H9 (cell line): ENCODE data around the gene UQCC2. TPM values are rescaled to one million over a fixed set of nuclear protein-coding genes. Genes with fewer than 3 reads are reported as not detected.

Source experiments
- DNase-seq: peaks from one replicate; pipeline ENCODE4 v3.0.0-alpha.2; 2017
- H2AFZ ChIP-seq: one replicate; pipeline ENCODE4 v1.6.1; 2013; ENCODE audit warnings: mild to moderate bottlenecking, low read length, control low read depth, moderate library complexity
- H2AK5ac ChIP-seq: 2 replicates; pipeline ENCODE4 v1.6.1; 2013; ENCODE audit warnings: low read length, control low read depth, mixed read lengths; ENCODE audit not compliant: insufficient read length
- H2BK120ac ChIP-seq: one replicate; pipeline ENCODE4 v1.6.1; 2013; ENCODE audit warnings: low read depth, mild to moderate bottlenecking, low read length, control low read depth, inconsistent platforms; ENCODE audit not compliant: poor library complexity, severe bottlenecking
- H2BK12ac ChIP-seq: 2 replicates; pipeline ENCODE4 v1.6.1; 2013; ENCODE audit warnings: low read length, control low read depth, mixed read lengths, low read depth; ENCODE audit not compliant: insufficient read length
- H2BK15ac ChIP-seq: 2 replicates; pipeline ENCODE4 v1.6.1; 2013; ENCODE audit warnings: low read depth, low read length, control low read depth
- H2BK20ac ChIP-seq: one replicate; pipeline ENCODE4 v1.6.1; 2013; ENCODE audit warnings: low read depth, mild to moderate bottlenecking, low read length, control low read depth, inconsistent platforms; ENCODE audit not compliant: poor library complexity, severe bottlenecking
- H2BK5ac ChIP-seq: 2 replicates; pipeline ENCODE4 v1.6.1; 2013; ENCODE audit warnings: low read length, control low read depth, mixed read lengths; ENCODE audit not compliant: insufficient read length
- H3K14ac ChIP-seq: 2 replicates; pipeline ENCODE4 v1.6.1; 2013; ENCODE audit warnings: low read length, control low read depth; ENCODE audit not compliant: insufficient read depth
- H3K18ac ChIP-seq: 2 replicates; pipeline ENCODE4 v1.6.1; 2013; ENCODE audit warnings: low read depth, mild to moderate bottlenecking, mixed read lengths, low read length, control low read depth; ENCODE audit not compliant: insufficient read length
- H3K23ac ChIP-seq: 2 replicates; pipeline ENCODE4 v1.6.1; 2013; ENCODE audit warnings: low read length, control low read depth, mixed read lengths, low read depth; ENCODE audit not compliant: insufficient read length
- H3K23me2 ChIP-seq: 2 replicates; pipeline ENCODE4 v1.6.1; 2013; ENCODE audit warnings: low read depth, mild to moderate bottlenecking, mixed read lengths, low read length, control low read depth; ENCODE audit not compliant: insufficient read length, poor library complexity, severe bottlenecking
- H3K27ac ChIP-seq: 2 replicates; pipeline ENCODE4 v1.5.1; 2013; ENCODE audit warnings: low read length, control low read depth, mixed read lengths, low read depth; ENCODE audit not compliant: insufficient read length
- H3K27me3 ChIP-seq: 2 replicates; pipeline ENCODE4 v1.6.1; 2013; ENCODE audit warnings: low read length, control low read depth, inconsistent platforms; ENCODE audit not compliant: insufficient read depth
- H3K4ac ChIP-seq: 2 replicates; pipeline ENCODE4 v1.6.1; 2013; ENCODE audit warnings: low read depth, mild to moderate bottlenecking, control low read depth, inconsistent platforms, low read length, moderate library complexity
- H3K4me1 ChIP-seq: 2 replicates; pipeline ENCODE4 v1.6.1; 2013; ENCODE audit warnings: low read length, control low read depth, inconsistent platforms; ENCODE audit not compliant: insufficient read depth
- H3K4me2 ChIP-seq: 2 replicates; pipeline ENCODE4 v1.6.1; 2013; ENCODE audit warnings: low read length, control low read depth, mixed read lengths; ENCODE audit not compliant: insufficient read length, insufficient read depth
- H3K56ac ChIP-seq: 2 replicates; pipeline ENCODE4 v1.6.1; 2013; ENCODE audit warnings: low read depth, mild to moderate bottlenecking, mixed read lengths, low read length, control low read depth; ENCODE audit not compliant: insufficient read length
- H3K79me1 ChIP-seq: 2 replicates; pipeline ENCODE4 v1.6.1; 2013; ENCODE audit warnings: low read depth, mild to moderate bottlenecking, moderate library complexity, low read length, control low read depth, inconsistent platforms; ENCODE audit not compliant: insufficient read depth, poor library complexity, severe bottlenecking
- H3K79me2 ChIP-seq: 2 replicates; pipeline ENCODE4 v1.6.1; 2013; ENCODE audit warnings: low read length, control low read depth, inconsistent platforms; ENCODE audit not compliant: insufficient read depth
- H3K9ac ChIP-seq: 2 replicates; pipeline ENCODE4 v1.6.1; 2013; ENCODE audit warnings: low read length, control low read depth, mixed read lengths; ENCODE audit not compliant: insufficient read length; ENCODE audit errors: extremely low read depth
- H3K9me3 ChIP-seq: one replicate; pipeline ENCODE4 v1.6.1; 2013; ENCODE audit warnings: low read depth, low read length, inconsistent platforms; ENCODE audit not compliant: control insufficient read depth
- H3T11ph ChIP-seq: one replicate; pipeline ENCODE4 v1.6.1; 2013; ENCODE audit warnings: mild to moderate bottlenecking, low read length, control low read depth, inconsistent platforms
- H4K20me1 ChIP-seq: one replicate; pipeline ENCODE4 v1.6.1; 2013; ENCODE audit not compliant: control insufficient read depth, insufficient read length, insufficient read depth
- H4K5ac ChIP-seq: 2 replicates; pipeline ENCODE4 v1.6.1; 2013; ENCODE audit warnings: low read depth, mild to moderate bottlenecking, mixed read lengths, low read length, control low read depth; ENCODE audit not compliant: insufficient read length
- H4K8ac ChIP-seq: replicated peaks from 2 replicates; pipeline ENCODE4 v1.6.1; 2013; ENCODE audit warnings: low read length, control low read depth, mixed read lengths, low read depth; ENCODE audit not compliant: insufficient read length
- H4K91ac ChIP-seq: 2 replicates; pipeline ENCODE4 v1.6.1; 2013; ENCODE audit warnings: low read depth, mild to moderate bottlenecking, moderate library complexity, mixed read lengths, low read length, control low read depth; ENCODE audit not compliant: insufficient read length
- H3K27ac Mint-ChIP-seq, 3 experiments: 2 replicates in 2 of 3; 3 replicates in 1 of 3; pipeline ENCODE4 v1.8.0; 2020 to 2021; ENCODE audit warnings: mixed read lengths in 3 of 3, mild to moderate bottlenecking in 1 of 3, moderate library complexity in 1 of 3
- H3K27me3 Mint-ChIP-seq: 2 replicates; pipeline ENCODE4 v1.8.0; 2021; ENCODE audit warnings: low read depth, mild to moderate bottlenecking, moderate library complexity, mixed read lengths
- H3K36me3 Mint-ChIP-seq, 3 experiments: 2 replicates in 2 of 3; 3 replicates in 1 of 3; pipeline ENCODE4 v1.8.0; 2020 to 2021; ENCODE audit warnings: low read depth in 3 of 3, mixed read lengths in 3 of 3; ENCODE audit not compliant: insufficient read depth in 1 of 3
- H3K4me1 Mint-ChIP-seq, 2 experiments: 2 replicates each; pipeline ENCODE4 v1.8.0; 2020; ENCODE audit warnings: mixed read lengths in 2 of 2
- H3K4me3 Mint-ChIP-seq, 2 experiments: 2 replicates in 1 of 2; 3 replicates in 1 of 2; pipeline ENCODE4 v1.8.0; 2020 to 2021; ENCODE audit warnings: mild to moderate bottlenecking in 2 of 2, mixed read lengths in 2 of 2, moderate library complexity in 1 of 2
- H3K9me3 Mint-ChIP-seq, 2 experiments: 2 replicates in 1 of 2; 3 replicates in 1 of 2; pipeline ENCODE4 v1.8.0; 2020; ENCODE audit warnings: mild to moderate bottlenecking in 2 of 2, mixed read lengths in 2 of 2, moderate library complexity in 1 of 2
- CTCF ChIP-seq: fragments of 200-600 bp; sonication (generic); conservative IDR thresholded peaks from 3 replicates; pipeline ENCODE4 v1.8.0; 2021; ENCODE audit warnings: antibody characterized with exemption, mild to moderate bottlenecking
- WGBS: extraction: QIAGEN DNeasy Blood & Tissue Kit; methylation state at CpG from one replicate; pipeline ENCODE4 v1.1.7; 2013; ENCODE audit warnings: missing lambda C conversion rate, low lambda C conversion rate, mixed read lengths; ENCODE audit not compliant: insufficient read length; ENCODE audit errors: extremely low coverage; 5-methylcytosine and 5-hydroxymethylcytosine counted together
- total RNA-seq: library from RNA; stranded (reverse); gene quantifications from 2 replicates; pipeline ENCODE4 v1.2.1, GENCODE V29; 2021

UQCC2 gene
- total RNA-seq, 1 experiment from 2014 or later = 140 TPM

GRCh38 chr6:33752646-33753015 lies 41.1 kb upstream of the UQCC2 start:
- Histone ChIP-seq H3T11ph (no peak overlapping the region), H3K4me1 (no peaks in the 10 kb centered on the region)
- H3K36me3 Mint-ChIP-seq = no peaks in the 10 kb centered on the region; a peak in 1 of 7 replicates

More at GRCh38 chr6:33752646-33753015, 41.1 kb upstream of the UQCC2 start:
- no peak overlapping the region for H2AK5ac ChIP-seq
- no peak overlapping the region for H3K27ac Mint-ChIP-seq
- no peak overlapping the region for H3K9ac ChIP-seq
- no peaks in the 10 kb centered on the region for H3K79me2 ChIP-seq
- H4K20me1 ChIP-seq = no peaks in the 10 kb centered on the region
- no peaks in the 10 kb centered on the region for H3K23me2 ChIP-seq
- no peaks in the 10 kb centered on the region for H3K9me3 ChIP-seq
- no peak overlapping the region for H2BK5ac ChIP-seq
- no peak overlapping the region for H2AFZ ChIP-seq
- H3K4me1 Mint-ChIP-seq = peaks cover 31 to 68% of the 10 kb centered on the region in 2 experiments
- no peak overlapping the region for H3K14ac ChIP-seq
- H3K27me3 Mint-ChIP-seq = peaks cover 5% of the 10 kb centered on the region
- WGBS = no CpG with 5 or more reads among the region's 1 CpG
- no peaks in the 10 kb centered on the region for H3K79me1 ChIP-seq
- no peak overlapping the region for H3K56ac ChIP-seq
- H4K8ac ChIP-seq = no peak overlapping the region
- H2BK15ac ChIP-seq = no peak overlapping the region
- H2BK120ac ChIP-seq = no peak overlapping the region
- no peak overlapping the region for H3K4me3 Mint-ChIP-seq
- no peak overlapping the region for H4K5ac ChIP-seq
- H3K9me3 Mint-ChIP-seq = no peaks in the 10 kb centered on the region; a peak in 2 of 5 replicates
- no peak overlapping the region for H2BK12ac ChIP-seq
- H4K91ac ChIP-seq = no peak overlapping the region
- H3K23ac ChIP-seq = no peak overlapping the region
- H3K27me3 ChIP-seq = no peaks in the 10 kb centered on the region
- no peak overlapping the region for H3K4me2 ChIP-seq
- no peak overlapping the region for H2BK20ac ChIP-seq
- TF ChIP-seq CTCF = no peak
- no peak overlapping the region for H3K18ac ChIP-seq
- DNase-seq = no peak
- no peak overlapping the region for H3K27ac ChIP-seq
- no peak overlapping the region for H3K4ac ChIP-seq
